Fibroblast of the conjunctiva (primary cell): ENCODE measurements around the gene HLA-DRB1.
"Not testable (repeated sequence)": the region's sequence is repeated elsewhere in the genome, so short reads cannot be mapped to it uniquely, and the experiment has no call there.

Experiments
- DNase-seq: peaks from one replicate; pipeline ENCODE4 v3.0.0-alpha.2; 2010; ENCODE audit warnings: low read depth

The HLA-DRB1 gene

DNA sequence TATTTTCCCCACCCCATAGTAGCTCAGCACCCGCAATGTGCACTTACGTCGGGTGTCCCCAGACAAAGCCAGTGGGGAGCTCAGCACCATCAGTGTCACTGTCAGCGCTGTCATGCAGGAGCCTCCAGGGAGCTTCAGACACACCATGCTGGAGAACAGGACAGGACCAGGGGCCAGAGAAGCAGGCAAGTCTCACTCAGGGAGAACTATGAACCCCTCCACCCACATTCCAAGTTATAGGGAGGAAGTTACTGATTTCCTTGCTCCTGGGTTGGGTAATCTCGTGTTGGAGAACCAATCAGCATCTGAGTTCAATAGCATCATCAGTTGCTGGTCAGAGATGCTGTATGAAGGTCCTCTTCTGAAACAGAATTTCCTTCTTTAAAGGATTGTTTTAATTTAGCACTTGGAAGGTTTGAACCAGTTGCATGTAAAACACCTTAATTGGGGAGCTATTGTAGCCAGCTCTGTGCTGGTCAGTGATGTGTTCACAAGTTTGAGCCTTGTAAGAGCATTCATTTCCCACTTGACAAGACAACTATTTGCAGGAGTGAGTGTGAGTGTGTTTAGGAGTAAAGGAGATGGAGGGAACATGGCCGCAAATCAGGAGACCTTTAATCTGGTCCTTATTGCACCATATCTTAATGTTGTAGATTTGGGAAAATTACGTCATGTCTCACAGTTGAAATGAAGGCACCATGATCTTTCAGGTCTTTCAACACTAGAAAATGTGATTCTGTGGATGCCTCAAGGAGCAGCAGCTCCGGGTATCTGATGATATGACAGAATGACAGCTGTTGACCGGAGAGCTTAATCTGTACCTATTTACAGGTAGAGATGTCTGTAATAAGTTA is at the start of gene HLA-DRB1:
Gene HLA-DRB1, minus strand, starts transcription at position 253 of the 854 bp plus-strand sequence. Its CDS starts 106 bp downstream, at position 147.
- DNase-seq, result no peak

DNA sequence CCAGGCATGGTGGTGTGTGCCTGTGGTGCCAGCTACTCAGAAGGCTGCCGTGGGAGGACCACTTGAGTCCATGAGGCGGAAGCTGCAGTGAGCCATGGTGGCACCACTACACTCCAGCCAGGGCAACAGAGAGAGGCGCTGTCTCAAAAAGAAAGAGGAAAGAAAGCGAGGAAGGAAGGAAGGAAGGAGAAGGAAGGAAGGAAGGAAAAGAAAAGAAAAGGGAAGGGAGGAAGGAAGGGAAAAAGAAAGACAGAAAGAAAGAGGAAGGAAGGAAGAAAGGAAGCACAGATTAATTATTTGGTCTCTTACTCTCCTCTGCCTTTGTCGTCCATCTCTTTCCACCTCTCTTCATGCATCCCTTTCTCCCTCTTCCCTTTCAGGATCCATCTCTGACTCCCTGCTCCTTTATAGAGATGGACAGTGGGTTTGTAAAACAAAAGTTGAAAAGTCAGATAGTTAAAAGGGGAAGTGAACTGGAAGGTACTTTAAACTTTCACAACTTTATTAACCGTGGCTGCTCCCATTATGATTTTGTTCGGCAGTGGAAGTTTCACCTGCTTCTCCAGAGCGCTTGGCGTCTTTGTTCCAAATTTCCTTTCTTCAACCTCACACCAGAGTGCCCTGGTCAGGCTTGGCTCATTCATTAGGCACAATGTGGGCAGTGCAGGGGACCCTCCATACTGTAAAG is 49.0 kb upstream of the HLA-DRB1 start:
- no peak for DNase-seq

DNA sequence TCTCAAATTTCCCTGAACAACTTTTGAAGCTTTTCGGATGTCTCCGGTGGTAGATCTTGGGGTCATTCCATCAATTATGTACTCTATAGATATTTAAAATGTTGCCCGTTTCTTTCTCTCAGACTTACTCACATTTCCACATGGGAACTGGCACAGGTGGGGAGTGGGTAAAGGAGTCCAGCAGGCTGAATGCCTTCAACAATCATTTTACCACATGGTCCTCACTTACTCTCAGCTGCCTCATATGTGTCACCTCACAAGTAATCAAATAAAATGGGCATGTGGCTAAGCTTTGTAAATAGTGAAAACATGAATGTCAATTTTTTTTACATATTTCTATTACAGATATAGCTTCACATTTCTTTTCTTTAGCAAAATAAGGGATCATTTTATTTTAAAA is 48.2 kb upstream of the HLA-DRB1 start:
- no peak for DNase-seq

DNA sequence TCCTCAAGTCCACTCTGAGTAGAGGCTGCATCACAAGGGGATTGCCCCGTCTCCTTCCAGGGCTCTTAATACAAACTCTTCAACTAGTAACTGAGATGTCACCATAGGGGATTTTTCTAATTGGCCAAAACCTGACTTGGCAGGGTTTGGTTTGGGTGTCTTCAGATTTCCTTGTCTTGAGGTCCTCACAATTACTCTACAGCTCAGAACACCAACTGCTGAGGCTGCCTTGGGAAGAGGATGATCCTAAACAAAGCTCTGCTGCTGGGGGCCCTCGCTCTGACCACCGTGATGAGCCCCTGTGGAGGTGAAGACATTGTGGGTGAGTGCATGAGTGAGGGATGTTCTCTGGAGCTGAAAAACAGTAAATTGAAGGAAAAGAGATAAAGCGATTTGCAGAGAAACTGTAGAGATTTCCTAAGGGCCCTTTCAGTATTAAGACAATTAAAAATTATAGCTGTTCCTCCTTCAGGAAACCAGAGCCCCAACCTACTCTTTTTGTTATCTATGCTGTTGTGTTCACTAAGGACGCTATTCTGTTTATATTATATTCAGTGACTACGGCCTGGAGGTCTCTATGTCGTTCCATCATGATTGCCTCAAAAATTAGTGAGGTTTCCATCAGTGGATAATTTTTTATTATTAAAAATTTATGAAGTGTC is 47.7 kb upstream of the HLA-DRB1 start, which contains the start of gene HLA-DQA1:
Gene HLA-DQA1, plus strand, starts transcription at position 188 of the 662 bp plus-strand sequence. Its CDS starts 53 bp downstream, at position 241.
- DNase-seq, result no peak

DNA sequence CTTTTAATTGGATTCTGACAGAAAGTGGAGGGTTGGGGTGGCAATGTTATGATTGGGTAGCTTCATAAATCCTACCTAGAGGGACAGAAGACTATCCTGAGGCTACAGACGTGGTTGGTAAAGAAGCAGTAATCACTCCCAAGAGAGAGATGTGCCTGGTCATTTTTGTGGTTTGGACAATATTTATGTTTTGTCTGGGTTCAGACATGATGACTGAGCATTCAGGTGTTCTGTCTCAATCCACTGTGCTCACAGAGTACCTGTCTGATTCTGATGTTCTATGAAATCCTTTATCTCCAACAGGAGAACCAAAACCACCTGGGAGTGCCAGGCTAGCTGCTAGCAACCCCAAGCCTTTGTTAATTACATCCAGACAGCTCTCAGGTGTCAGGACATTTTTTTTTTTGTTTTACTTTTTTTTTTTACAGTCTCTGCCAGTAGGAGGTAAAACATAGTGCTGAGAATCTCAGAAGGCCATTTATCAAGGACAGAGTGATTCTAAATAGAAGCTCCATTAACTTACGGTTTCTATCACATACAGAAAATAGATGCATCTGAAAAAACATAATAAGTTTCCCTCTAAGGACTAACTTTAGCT is 46.0 kb upstream of the HLA-DRB1 start:
- no peak for DNase-seq

DNA sequence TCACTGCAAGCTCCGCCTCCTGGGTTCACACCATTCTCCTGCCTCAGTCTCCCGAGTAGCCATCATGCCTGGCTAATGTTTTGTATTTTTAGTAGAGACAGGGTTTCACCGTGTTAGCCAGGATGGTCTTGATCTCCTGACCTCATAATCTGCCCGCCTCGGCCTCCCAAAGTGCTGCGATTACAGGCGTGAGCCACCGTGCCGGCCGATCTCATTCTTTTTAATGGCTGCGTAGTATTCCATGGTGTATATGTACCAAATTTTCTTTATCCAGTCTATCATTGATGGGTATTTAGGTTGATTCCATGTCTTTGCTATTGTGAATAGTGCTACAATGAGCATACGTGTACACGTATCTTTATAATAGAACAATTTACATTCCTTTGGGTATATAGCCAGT is 40.1 kb upstream of the HLA-DRB1 start:
- DNase-seq, result not testable (repeated sequence)

DNA sequence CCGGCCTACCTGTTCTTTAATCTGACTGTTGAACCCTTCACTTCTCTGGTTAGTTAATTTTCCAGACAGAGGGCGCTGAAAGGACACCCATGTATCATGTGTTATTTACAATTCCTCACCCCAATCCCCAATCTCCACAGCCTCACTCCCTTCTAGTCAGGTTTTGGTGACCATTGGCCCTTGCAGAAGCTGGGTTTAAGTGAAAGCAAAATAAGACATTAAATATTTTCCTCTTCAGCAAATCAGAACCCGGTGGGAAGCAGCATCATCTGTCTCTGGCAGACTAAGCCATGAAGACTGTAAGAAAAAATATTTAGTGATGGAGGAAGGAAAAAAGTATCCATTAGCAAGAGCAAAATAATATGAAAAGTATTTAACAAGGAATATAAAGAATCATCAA is 38.2 kb upstream of the HLA-DRB1 start:
- peak; percentile 2 for DNase-seq

DNA sequence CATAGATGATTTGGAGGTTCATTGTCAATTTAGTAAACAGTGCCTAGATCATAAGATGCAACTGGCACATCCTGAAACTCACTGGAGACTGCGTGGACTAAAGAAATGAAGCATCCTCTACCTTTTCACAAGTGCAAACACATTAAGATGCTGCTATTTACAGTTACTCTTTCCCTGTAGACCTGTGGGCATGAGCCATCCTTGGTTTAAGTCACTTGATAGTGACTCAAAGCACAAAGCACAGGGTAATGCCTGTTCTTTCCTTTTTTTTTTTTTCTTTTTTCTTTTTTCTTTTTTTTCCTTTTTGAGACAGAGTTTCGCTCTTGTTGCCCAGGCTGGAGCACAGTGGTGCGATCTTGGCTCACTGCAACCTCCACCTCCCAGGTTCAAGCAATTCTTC is 37.6 kb upstream of the HLA-DRB1 start:
- DNase-seq, result no peak

DNA sequence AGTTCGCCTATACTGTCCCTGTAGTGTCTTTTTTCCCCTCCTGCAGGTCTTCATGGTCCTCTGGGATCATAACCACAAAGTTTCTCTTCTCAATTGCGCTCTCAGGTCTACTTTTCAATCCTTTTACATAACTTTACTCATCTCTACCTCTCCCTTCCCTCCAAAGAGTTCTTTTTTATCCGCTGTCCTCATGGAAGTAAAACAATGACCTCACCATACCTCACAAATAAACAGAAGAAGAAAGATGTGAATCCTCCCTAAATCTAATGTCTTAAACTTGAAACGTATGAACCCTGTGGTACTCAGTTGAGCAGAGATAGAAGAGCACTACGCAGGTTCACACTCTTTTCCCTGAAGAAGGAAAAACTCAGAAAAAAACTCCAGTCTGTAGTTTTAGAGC is 35.5 kb upstream of the HLA-DRB1 start:
- DNase-seq, result no peak

DNA sequence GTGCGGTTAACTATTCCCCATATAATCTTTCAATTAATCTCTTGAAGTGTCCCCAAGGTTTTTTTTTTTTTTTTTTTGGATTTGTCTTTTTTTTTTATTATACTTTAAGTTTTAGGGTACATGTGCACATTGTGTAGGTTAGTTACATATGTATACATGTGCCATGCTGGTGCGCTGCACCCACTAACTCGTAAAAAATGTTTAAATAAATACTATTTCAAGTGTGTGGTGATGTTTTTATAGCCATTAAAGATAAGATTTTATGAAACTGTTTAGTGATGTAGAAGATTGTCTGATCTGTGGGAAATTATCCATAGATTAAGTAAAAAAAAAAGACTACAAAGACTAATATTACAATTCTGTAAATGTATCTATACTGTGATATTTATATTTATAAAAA is 34.9 kb upstream of the HLA-DRB1 start:
- no peak for DNase-seq

DNA sequence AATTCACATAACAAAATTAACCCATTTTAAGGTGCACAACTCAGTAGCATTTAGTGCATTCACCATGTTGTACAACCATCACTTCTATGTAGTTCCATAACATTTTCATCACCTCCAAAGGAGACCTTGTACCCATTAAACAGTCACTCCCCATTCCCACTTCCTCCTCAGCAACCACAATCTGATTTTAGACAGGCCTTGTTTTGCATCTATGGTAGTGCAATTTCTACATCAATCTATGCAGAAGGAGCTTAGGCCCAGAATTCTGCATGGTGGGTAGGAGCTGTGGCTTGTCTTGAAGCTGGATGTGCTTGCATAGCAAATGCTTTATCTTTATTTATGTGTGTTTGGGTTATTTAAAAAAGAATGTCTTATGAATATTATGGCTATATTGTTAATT is 34.0 kb upstream of the HLA-DRB1 start:
- no peak for DNase-seq

DNA sequence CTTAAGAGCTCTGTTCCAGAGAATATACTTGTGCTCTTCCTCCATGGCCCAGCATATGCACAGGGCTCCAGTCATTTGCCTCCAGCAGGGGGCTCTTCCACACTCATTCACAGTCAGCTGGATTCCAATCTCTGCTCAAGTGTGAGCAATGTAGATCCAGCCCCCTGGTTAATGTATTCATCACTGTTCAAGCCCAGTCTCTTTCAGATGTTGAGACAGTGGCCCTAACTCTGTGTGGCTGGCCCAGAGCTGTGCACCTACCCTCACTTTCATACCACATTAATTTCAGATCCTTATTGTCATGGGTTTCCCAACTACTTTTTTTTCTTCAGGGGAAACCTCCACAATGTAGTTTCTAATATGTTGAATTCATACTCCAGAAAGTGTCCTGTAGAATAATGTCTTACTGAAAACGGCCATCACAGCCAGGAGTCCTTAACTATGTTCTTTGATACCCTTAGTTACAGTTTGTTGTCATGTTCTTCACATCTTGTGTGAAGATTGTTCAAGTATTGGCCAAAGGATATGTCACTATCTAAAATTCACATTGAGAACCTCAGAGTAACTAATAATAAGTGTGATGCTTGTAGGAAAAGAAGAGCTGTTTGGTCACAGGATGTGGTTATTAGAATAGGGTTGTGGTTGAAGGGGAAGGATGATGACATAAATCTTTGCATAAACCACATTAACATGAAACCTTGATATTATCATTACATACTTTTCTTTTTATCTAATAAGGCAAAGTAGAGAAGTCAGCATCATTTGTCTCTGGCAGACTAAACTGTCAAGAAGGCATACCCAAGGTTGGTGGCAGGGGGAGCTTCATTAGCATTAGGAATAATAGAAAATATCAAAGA is 33.1 kb upstream of the HLA-DRB1 start:
- peak; percentile 6 for DNase-seq

DNA sequence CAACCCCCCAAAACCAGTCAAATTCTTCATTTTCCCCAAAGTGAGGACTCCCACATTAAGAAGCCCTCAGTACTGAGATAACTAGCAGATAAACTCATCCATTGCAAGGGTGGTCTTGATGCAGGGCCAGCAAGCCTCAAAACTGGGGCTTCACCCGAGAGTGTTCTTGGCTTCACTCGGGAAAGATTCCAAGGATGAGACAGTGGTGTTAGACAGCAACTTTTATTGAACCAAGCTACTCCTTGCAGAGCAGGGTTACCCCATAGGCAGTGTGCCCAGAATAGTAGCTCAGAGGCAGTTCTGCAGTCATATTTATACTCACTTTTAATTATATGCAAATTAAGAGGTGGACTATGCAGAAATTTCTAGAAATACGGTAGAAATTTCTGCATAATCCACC is 31.7 kb upstream of the HLA-DRB1 start:
- DNase-seq, result no peak

DNA sequence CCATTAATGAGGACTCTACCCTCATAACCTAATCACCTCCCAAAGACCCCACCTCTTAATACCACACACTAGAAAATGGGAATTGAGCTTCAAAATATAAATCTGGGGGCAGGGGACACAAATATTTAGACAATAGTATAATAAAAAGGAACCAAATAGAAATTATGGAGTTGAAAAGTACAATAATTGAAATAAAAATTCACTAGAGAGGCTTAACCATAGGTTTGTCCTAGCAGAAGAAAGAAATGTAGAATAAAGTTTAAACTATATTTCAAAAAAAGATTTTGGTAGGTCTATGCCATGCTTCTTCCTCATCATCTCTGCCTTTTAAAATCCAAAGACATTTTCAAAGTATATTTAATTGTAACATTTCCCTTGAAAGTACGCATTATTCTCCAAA is 28.1 kb upstream of the HLA-DRB1 start:
- no peak for DNase-seq

DNA sequence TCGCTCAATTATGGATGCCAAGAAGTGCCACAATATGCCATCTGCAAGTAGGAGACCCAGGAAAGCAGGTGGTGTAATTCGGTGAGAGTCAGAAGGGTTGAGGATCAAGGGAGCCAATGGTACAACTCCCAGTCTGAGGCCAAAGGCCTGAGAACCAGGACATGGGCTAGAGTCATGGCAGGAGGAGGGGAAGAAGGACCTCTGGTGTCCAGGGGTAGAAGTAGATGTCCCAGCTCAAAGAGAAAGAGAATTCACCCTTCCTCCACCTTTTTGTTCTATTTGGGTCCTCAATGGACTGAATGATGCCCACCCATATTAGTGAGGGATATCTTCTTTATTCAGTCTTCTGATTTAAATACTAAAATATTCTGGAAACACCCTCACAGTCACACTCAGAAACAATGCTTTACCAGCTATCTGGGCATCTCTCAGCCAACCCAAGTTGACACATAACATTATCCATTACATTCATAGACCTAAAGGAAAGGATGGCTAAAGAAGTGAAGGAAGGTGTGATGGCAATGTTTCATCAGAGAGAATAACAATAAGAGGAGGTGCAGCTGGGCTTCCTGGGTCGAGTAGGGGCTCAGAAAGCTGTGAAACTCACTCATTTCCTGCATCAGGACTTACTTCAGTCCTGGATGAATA is 26.4 kb upstream of the HLA-DRB1 start:
- DNase-seq, result no peak

DNA sequence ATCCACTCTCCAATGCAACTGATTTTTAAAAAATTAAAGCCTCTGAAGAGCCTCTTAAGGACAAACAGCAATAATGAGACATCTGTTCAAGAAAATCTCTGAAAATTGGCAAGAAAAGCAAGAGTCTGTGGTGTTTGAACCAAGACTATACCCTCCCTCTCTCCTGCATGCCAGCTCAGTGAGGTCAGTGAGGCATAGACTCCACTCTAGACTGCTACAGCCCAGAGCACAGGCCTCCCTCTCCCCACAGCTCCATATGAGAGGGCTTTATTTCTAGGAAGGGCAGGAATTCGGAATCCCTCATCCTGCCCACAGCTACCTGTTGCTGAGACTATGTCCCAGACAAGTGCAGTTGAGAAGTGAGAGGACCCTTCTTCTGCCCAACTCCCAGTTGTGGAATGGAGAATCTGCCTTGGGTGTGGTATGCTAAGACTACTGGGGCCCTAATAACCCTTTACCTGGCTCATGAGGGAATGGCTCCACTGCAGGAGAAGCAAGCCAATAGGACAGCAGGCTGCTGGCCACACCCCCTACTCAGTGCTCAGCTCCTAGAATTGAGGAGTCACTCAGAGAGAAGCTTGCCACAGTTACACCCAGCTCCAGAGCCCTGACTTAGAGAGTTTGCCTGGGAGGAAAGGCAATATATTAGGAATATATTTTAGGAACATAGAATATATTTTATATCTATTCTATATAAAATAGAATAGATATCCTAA is 24.9 kb upstream of the HLA-DRB1 start:
- DNase-seq, result no peak

DNA sequence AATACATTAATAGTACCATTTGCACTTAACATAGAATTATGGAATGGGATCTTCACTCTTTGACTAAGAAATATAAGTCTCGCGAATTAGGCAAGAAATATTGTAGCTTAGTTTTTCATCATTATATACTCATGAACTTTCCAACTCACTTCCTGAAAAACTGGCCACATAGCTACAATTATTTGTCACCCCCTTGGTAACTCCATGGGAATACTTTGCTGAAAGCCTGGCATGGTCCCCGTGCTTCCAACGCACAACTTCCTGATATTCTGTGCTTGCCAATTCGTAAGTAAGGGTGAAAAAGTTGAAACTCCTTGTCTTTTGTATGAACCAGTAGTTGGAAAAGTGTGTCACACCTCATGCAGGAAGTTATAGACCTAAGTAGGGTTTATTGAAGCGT is 23.8 kb upstream of the HLA-DRB1 start:
- no peak for DNase-seq

DNA sequence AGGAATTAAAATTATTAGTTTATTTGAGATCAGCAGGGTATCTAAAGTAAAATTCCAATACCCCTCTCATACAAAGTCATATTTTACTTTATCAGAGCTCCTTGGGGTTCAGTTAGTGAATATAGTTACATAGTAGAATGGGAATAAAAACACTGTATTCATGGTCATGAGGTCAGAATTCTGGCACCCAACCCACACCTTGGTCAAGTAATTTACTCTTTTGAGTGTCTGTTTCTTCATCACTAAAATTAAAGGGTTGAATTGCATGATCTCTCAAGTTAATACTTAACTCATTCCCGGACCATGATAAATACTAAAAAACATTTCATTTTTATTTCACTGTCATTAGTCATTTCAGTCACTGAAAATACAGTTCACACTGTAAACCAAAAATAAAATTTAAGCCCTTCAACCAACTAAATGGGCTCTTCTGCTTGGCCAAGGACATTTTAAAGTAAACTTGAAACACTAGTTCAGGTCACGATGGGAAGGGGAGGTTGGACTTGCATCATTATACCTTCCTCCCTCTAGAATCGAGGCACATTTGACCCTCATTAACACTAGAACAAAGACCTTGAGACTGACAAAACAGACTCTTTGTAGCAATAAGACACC is 21.1 kb upstream of the HLA-DRB1 start:
- no peak for DNase-seq

DNA sequence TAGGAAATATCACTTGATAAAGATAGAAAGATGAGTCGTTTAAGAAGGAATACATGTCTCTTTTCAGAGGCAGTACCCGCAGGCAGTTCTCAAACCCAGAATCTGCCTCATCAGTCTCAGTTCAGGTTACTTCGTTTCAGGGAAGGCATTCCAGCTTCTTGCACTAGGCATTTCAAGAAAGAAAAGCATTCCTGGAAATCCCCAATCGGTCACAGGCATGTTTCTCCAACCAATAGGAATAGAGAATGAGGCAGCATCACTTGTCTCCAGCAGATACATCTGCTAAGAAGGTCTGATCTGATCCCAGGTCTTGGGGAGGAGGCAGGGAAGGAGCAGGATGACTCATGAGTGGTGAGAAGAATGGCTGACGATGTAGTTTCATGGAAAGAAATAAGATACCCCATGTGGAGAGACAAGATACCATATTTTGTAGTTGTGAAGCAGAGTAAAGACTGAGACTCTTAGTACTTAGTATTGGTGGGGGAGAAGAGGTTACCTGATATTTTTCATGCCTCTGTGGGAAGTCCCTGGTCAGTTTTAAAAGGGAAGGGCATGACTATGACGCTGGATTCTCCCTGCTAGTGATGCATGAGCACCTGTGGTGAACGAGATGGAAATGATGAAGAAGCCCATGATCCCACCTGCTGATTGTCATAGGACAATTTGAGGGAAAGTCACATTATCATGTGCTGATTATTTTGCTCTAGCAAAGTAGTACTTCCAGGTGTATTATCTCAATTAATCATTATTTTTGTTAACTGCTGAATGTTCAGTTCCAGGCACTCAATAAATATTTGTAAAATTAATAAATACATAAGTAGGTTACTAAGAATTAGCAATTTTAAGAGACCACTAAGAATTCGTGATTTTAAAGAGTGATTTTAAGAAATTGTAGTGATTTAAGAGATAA is 20.3 kb upstream of the HLA-DRB1 start:
- DNase-seq, result peak; percentile 85
